ENCODE data around the gene SUN5. TPM values are rescaled to one million over a fixed set of nuclear protein-coding genes. Genes with fewer than 3 reads are reported as not detected.
A peak's percentile ranks its signal among the peaks of the same experiment; 100 is the strongest.

The SUN5 gene
- total RNA-seq, 1 experiment from 2014 or later = not detected

GRCh38 chr20:33010133-33010504 lies 5.9 kb upstream of the SUN5 start:
- TF ChIP-seq EZH2 (IDR thresholded peaks at IDR 0.05; ENCODE audit: low read length, unreplicated experiment) = no peak
- TF ChIP-seq CTCF (conservative IDR thresholded peaks at IDR 0.05; ENCODE audit: low read depth, low read length) = no peak
- TF ChIP-seq EZH2phosphoT487 (IDR thresholded peaks at IDR 0.05; ENCODE audit: borderline replicate concordance, low read length) = no peak
- Histone ChIP-seq H3K27ac (ENCODE audit: low read length) (no peak overlapping the region), H3K79me2 (ENCODE audit: low read length) (no peaks in the 10 kb centered on the region), H2AFZ (ENCODE audit: low read length) (no peak overlapping the region), H3K9me2 (replicated peaks; ENCODE audit: low read length) (no peaks in the 10 kb centered on the region), H3K4me3 (ENCODE audit: low read length) (no peak overlapping the region), H3K9me3 (ENCODE audit: low read length) (no peaks in the 10 kb centered on the region), H3K4me1 (ENCODE audit: insufficient read depth, low read length) (no peaks in the 10 kb centered on the region), H3K27me3 (ENCODE audit: low read length) (peaks cover 45% of the 10 kb centered on the region), H3K9ac (ENCODE audit: low read length) (no peak overlapping the region), H3F3A (ENCODE audit: low read length, unreplicated experiment) (no peaks in the 10 kb centered on the region), H3K4me2 (ENCODE audit: low read length) (no peak overlapping the region), H3K36me3 (ENCODE audit: low read depth, low read length) (no peaks in the 10 kb centered on the region), H4K20me1 (ENCODE audit: low read length) (no peaks in the 10 kb centered on the region)
- ChIA-PET CTCF (no interaction called here), POLR2A (ENCODE audit: unreplicated experiment) (no interaction called here)
- no peak for DNase-seq
- ATAC-seq = no peak
- BruUV-seq (replicated peaks) = no TSS peak
- intact Hi-C loops (cut with micrococcal nuclease) = no loop called here

GRCh38 chr20:33009214-33010132 lies 5.2 kb upstream of the SUN5 start:
- CTCF ChIA-PET = interaction anchor here (0.6 kb wide), 1 partner anchor 107 kb away, joined by 3 read pairs; no protein-coding TSS in a partner anchor
- ATAC-seq (peak; percentile 24), DNase-seq (no peak)
- Histone ChIP-seq H3K4me1 (ENCODE audit: insufficient read depth, low read length) (no peaks in the 10 kb centered on the region), H3K79me2 (ENCODE audit: low read length) (no peaks in the 10 kb centered on the region), H2AFZ (ENCODE audit: low read length) (no peak overlapping the region), H3F3A (ENCODE audit: low read length, unreplicated experiment) (no peaks in the 10 kb centered on the region), H3K9ac (ENCODE audit: low read length) (no peak overlapping the region), H3K4me2 (ENCODE audit: low read length) (no peak overlapping the region), H3K27ac (ENCODE audit: low read length) (no peak overlapping the region), H3K4me3 (ENCODE audit: low read length) (no peak overlapping the region), H3K9me3 (ENCODE audit: low read length) (no peaks in the 10 kb centered on the region), H3K27me3 (ENCODE audit: low read length) (peaks cover 38% of the 10 kb centered on the region), H3K9me2 (replicated peaks; ENCODE audit: low read length) (no peaks in the 10 kb centered on the region), H4K20me1 (ENCODE audit: low read length) (no peaks in the 10 kb centered on the region), H3K36me3 (ENCODE audit: low read depth, low read length) (no peaks in the 10 kb centered on the region)
- no peak for TF ChIP-seq EZH2 (IDR thresholded peaks at IDR 0.05; ENCODE audit: low read length, unreplicated experiment)
- TF ChIP-seq CTCF (conservative IDR thresholded peaks at IDR 0.05; ENCODE audit: low read depth, low read length) = no peak
- TF ChIP-seq EZH2phosphoT487 (IDR thresholded peaks at IDR 0.05; ENCODE audit: borderline replicate concordance, low read length) = no peak
- no TSS peak for BruUV-seq (replicated peaks)
- intact Hi-C loops (cut with micrococcal nuclease) = no loop called here
- POLR2A ChIA-PET (ENCODE audit: unreplicated experiment) = no interaction called here
